ENCODE results near the gene KBTBD8.

GRCh38 chr3:67009716-67010115 lies 11.6 kb downstream of the KBTBD8 start:
- TF ChIP-seq, protein P1, sequence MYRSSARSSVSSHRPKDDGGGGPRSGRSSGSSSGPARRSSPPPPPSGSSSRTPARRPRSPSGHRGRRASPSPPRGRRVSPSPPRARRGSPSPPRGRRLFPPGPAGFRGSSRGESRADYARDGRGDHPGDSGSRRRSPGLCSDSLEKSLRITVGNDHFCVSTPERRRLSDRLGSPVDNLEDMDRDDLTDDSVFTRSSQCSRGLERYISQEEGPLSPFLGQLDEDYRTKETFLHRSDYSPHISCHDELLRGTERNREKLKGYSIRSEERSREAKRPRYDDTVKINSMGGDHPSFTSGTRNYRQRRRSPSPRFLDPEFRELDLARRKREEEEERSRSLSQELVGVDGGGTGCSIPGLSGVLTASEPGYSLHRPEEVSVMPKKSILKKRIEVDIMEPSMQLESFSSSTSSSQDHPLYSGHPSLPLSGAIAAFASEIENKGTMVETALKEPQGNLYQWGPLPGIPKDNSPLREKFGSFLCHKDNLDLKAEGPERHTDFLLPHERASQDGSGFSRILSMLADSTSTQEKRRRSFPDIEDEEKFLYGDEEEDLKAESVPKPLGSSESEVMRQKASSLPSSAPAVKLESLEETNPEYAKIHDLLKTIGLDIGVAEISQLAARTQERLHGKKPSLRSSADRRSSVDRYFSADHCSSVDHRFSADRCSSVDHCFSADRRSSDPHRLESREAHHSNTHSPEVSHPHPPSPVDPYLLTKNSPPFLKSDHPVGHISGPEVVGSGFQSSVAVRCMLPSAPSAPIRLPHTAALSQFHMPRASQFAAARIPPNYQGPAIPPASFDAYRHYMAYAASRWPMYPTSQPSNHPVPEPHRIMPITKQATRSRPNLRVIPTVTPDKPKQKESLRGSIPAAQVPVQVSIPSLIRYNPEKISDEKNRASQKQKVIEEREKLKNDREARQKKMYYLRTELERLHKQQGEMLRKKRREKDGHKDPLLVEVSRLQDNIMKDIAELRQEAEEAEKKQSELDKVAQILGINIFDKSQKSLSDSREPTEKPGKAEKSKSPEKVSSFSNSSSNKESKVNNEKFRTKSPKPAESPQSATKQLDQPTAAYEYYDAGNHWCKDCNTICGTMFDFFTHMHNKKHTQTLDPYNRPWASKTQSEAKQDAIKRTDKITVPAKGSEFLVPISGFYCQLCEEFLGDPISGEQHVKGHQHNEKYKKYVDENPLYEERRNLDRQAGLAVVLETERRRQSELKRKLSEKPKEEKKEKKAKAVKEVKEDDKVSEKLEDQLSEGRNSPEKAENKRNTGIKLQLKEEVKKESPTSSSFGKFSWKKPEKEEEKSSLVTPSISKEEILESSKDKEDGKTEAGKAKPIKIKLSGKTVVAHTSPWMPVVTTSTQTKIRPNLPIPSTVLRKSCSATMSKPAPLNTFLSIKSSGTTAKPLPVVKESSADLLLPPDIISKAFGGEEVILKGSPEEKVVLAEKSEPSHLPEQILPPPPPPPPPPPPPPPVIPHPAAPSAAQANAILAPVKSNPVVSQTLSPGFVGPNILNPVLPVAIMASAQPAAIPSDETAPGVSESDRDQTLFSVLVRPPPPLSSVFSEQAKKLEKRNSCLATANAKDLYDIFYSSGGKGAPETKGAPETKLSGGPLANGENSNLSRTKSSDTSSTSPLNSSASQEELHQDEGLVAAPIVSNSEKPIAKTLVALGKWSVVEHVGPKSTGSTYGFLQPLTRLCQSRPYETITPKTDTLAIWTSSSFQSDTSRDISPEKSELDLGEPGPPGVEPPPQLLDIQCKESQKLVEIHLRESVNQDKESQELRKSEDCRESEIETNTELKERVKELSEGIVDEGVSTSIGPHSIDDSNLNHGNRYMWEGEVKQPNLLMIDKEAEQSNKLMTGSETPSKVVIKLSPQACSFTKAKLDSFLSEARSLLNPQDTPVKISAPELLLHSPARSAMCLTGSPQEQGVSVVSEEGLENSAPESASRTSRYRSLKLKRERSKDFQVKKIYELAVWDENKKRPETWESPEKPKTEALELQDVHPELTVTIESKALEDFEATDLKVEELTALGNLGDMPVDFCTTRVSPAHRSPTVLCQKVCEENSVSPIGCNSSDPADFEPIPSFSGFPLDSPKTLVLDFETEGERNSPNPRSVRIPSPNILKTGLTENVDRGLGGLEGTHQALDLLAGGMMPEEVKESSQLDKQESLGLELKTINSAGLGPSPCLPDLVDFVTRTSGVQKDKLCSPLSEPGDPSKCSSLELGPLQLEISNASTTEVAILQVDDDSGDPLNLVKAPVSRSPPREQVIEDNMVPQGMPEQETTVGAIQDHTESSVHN (IDR thresholded peaks at IDR 0.05; ENCODE audit: borderline replicate concordance in 1 of 2, low read depth in 1 of 2) = no peak
- no peak for TF ChIP-seq POLR2AphosphoS5 (IDR thresholded peaks at IDR 0.05; ENCODE audit: control insufficient read depth, insufficient read depth, low read depth, low read length)
- TF ChIP-seq ETV5 (CRISPR knock-in tag; IDR thresholded peaks at IDR 0.05; ENCODE audit: low read depth) = no peak
- TF ChIP-seq FOSL1 (tag; conservative IDR thresholded peaks at IDR 0.05) = no peak
- no peak for TF ChIP-seq HMGXB4 (CRISPR knock-in tag; IDR thresholded peaks at IDR 0.05)
- no peak for TF ChIP-seq CTCF (IDR thresholded peaks at IDR 0.05 in 2 of 3, conservative IDR thresholded peaks at IDR 0.05 in 1 of 3; ENCODE audit: insufficient read depth in 2 of 3, low read depth in 1 of 3, low read length in 3 of 3)
- TF ChIP-seq STAG1 (CRISPR knock-in tag; IDR thresholded peaks at IDR 0.05; ENCODE audit: borderline replicate concordance) = no peak
